ENCODE results near the gene CHRNB2. TPM values are rescaled to one million over a fixed set of nuclear protein-coding genes. Genes with fewer than 3 reads are reported as not detected.
A peak's percentile ranks its signal among the peaks of the same experiment; 100 is the strongest.

CHRNB2 gene
- total RNA-seq, 1 experiment from 2014 or later, result 0.82 TPM

- in situ Hi-C loops (cut with HindIII; ENCODE audit: low pct_unique_long_range_greater_than_20kb, low sequenced_read_pairs), result no loop called here
- no peak for DNase-seq (ENCODE audit: low read depth, low spot score)
Observed at GRCh38 chr1:154598871-154599635, 31.5 kb downstream of the CHRNB2 start.

- no peak for DNase-seq (ENCODE audit: low read depth, low spot score)
- in situ Hi-C loops (cut with HindIII; ENCODE audit: low pct_unique_long_range_greater_than_20kb, low sequenced_read_pairs), result no loop called here
Observed at GRCh38 chr1:154599658-154600057, 32.1 kb downstream of the CHRNB2 start.

GRCh38 chr1:154603317-154603716, 35.7 kb downstream of the CHRNB2 start:
- DNase-seq (ENCODE audit: low read depth, low spot score), result no peak
- in situ Hi-C loops (cut with HindIII; ENCODE audit: low pct_unique_long_range_greater_than_20kb, low sequenced_read_pairs), result no loop called here

- in situ Hi-C loops (cut with HindIII; ENCODE audit: low pct_unique_long_range_greater_than_20kb, low sequenced_read_pairs), result no loop called here
- DNase-seq (ENCODE audit: low read depth, low spot score), result no peak
Observed at GRCh38 chr1:154605534-154605933, 38.0 kb downstream of the CHRNB2 start.

GRCh38 chr1:154607106-154607608, 39.6 kb downstream of the CHRNB2 start:
- no peak for DNase-seq (ENCODE audit: low read depth, low spot score)
- in situ Hi-C loops (cut with HindIII; ENCODE audit: low pct_unique_long_range_greater_than_20kb, low sequenced_read_pairs), result no loop called here

- in situ Hi-C loops (cut with HindIII; ENCODE audit: low pct_unique_long_range_greater_than_20kb, low sequenced_read_pairs), result no loop called here
Observed at GRCh38 chr1:154607609-154608396, 40.2 kb downstream of the CHRNB2 start, which contains the start of gene ADAR. Gene ADAR, minus strand, starts transcription at chr1:154608186. Its CDS starts 180 bp downstream, at chr1:154608006.

GRCh38 chr1:154608397-154609270, 41.1 kb downstream of the CHRNB2 start:
- in situ Hi-C loops (cut with HindIII; ENCODE audit: low pct_unique_long_range_greater_than_20kb, low sequenced_read_pairs), result no loop called here
- DNase-seq (ENCODE audit: low read depth, low spot score), result peak; percentile 66

More at GRCh38 chr1:154607609-154608396, 40.2 kb downstream of the CHRNB2 start, which contains the start of gene ADAR:
- peak; percentile 98 for DNase-seq (ENCODE audit: low read depth, low spot score)

GRCh38 chr1:154609398-154610380, 42.1 kb downstream of the CHRNB2 start:
- peak; percentile 44 for DNase-seq (ENCODE audit: low read depth, low spot score)
- in situ Hi-C loops (cut with HindIII; ENCODE audit: low pct_unique_long_range_greater_than_20kb, low sequenced_read_pairs), result no loop called here

- in situ Hi-C loops (cut with HindIII; ENCODE audit: low pct_unique_long_range_greater_than_20kb, low sequenced_read_pairs), result no loop called here
- DNase-seq (ENCODE audit: low read depth, low spot score), result peak; percentile 97
Observed at GRCh38 chr1:154611150-154611862, 43.7 kb downstream of the CHRNB2 start.

GRCh38 chr1:154614247-154614646, 46.7 kb downstream of the CHRNB2 start:
- in situ Hi-C loops (cut with HindIII; ENCODE audit: low pct_unique_long_range_greater_than_20kb, low sequenced_read_pairs), result no loop called here

GRCh38 chr1:154614901-154615300, 47.3 kb downstream of the CHRNB2 start:
- in situ Hi-C loops (cut with HindIII; ENCODE audit: low pct_unique_long_range_greater_than_20kb, low sequenced_read_pairs), result no loop called here
- peak; percentile 63 for DNase-seq (ENCODE audit: low read depth, low spot score)

More at GRCh38 chr1:154614247-154614646, 46.7 kb downstream of the CHRNB2 start:
- no peak for DNase-seq (ENCODE audit: low read depth, low spot score)

GRCh38 chr1:154615411-154615810, 47.8 kb downstream of the CHRNB2 start:
- no peak for DNase-seq (ENCODE audit: low read depth, low spot score)
- in situ Hi-C loops (cut with HindIII; ENCODE audit: low pct_unique_long_range_greater_than_20kb, low sequenced_read_pairs), result no loop called here

GRCh38 chr1:154616659-154617345, 49.2 kb downstream of the CHRNB2 start:
- DNase-seq (ENCODE audit: low read depth, low spot score), result no peak
- in situ Hi-C loops (cut with HindIII; ENCODE audit: low pct_unique_long_range_greater_than_20kb, low sequenced_read_pairs), result no loop called here

- DNase-seq (ENCODE audit: low read depth, low spot score), result no peak
- in situ Hi-C loops (cut with HindIII; ENCODE audit: low pct_unique_long_range_greater_than_20kb, low sequenced_read_pairs), result no loop called here
Observed at GRCh38 chr1:154619181-154619948, 51.8 kb downstream of the CHRNB2 start.

GRCh38 chr1:154620751-154621150, 53.2 kb downstream of the CHRNB2 start:
- in situ Hi-C loops (cut with HindIII; ENCODE audit: low pct_unique_long_range_greater_than_20kb, low sequenced_read_pairs), result no loop called here
- no peak for DNase-seq (ENCODE audit: low read depth, low spot score)
